ENCODE data around the gene XPO1.
"Not testable (repeated sequence)": the region's sequence is repeated elsewhere in the genome, so short reads cannot be mapped to it uniquely, and the experiment has no call there.

Gene XPO1

DNA sequence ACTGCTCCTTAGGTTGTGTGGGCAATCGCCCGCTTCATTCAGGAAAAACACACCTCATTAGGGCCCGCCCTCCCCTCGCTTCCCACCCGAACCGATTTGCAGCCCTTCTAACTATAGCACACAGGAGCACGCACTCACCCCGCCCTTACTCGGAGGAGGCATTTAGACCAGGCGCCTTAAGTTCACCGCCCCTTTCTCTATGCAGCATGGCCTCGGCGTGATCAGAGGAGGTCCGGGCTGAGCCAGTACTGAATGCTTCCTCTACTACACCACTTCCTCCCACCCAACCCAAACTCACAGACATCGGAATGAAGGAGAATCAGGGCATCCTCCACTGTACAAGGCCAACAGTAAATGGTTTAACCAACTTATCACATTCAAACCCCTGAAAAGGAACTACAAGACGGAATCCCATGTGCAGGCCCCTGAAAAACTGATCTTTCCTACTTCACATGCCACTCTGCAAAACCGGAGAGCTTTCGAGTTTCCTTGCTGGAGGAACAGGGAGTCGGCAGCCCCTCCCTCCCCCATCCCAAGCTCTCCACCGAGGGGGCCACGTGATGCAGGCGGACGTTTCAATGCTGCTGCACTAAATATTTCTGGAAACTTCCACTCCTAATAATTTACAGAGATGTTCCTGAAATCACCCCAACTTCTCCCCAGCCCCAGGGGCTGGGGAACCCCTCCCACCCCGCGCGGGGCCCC, 1.4 kb downstream of the XPO1 start:
- DNase-seq (ENCODE audit: low read depth in 2 of 2): peak; percentile 81 to 82

DNA sequence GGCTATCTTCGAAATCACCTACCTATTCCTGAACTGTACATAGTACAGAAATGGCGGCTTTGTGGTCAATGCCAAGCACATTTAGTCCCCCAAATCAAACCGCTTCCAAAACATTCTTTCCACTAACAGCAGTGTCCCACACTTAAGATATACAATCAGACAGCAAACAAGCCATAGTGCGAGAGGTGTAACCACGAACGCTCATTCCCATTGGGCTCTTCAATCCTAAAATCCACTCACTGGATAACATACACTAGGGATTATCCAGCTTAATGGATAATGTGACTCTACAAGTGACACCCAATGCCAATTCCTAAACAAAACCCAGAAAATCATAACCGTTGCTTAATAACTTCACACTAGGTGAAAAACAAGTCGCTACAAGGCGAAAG, 2.0 kb downstream of the XPO1 start:
- DNase-seq (ENCODE audit: low read depth in 2 of 2): no peak

DNA sequence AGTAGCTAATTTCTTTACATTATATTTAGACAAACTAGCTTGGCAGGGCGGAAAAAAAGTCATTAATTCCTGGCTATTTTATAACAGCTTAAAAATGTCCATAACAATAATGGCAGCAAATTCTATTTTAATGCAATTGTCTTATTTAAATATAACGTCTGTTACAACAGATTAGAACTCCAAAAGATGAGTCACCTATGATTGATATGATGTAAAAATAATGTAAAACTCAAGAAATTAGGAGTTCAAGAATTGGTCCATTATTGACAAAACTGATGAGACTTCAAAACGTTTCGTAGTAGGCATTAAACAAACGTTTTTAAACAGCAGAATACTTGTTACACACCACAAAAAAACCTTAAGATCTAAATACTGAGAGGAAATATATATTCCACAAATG, 2.7 kb downstream of the XPO1 start:
- no peak for DNase-seq (ENCODE audit: low read depth in 2 of 2)

DNA sequence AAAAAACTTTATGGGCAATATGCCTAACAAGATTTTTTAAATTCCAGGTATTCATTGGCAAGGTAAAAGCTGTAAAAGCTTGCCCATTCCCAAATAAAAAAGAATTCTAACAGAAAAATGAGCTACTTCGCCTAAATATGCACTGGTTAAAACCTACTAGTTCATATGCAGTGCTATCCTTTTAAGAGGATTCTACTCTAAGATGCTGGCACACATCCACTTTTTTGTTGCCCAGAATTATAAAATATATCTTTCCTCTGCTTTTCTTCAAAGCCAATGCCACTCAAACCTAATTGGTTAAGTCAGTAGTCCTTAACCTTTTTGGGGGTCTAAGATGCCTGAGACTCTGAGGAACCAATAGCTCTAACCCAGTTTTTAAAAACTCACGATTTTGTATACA, 3.2 kb downstream of the XPO1 start:
- no peak for DNase-seq (ENCODE audit: low read depth in 2 of 2)

DNA sequence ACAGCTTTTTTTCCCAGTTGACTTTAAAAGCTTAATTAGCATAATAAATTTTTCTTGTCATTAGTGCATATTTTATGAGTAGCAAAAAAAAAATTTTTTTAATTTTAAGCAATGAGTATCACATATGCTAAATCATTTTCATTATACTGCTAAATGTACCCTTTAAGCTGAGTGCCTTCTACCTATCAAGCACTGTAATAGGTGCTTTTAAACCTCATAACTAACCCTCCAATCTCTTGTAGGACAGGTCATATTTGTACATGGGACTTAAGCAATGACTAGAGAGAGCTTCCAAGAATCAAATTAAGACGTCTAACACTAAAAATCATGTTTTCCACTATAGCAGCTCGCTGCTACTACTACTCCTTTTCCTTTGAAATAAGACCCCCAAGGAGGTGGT, 7.4 kb downstream of the XPO1 start:
- DNase-seq (ENCODE audit: low read depth in 2 of 2): no peak

DNA sequence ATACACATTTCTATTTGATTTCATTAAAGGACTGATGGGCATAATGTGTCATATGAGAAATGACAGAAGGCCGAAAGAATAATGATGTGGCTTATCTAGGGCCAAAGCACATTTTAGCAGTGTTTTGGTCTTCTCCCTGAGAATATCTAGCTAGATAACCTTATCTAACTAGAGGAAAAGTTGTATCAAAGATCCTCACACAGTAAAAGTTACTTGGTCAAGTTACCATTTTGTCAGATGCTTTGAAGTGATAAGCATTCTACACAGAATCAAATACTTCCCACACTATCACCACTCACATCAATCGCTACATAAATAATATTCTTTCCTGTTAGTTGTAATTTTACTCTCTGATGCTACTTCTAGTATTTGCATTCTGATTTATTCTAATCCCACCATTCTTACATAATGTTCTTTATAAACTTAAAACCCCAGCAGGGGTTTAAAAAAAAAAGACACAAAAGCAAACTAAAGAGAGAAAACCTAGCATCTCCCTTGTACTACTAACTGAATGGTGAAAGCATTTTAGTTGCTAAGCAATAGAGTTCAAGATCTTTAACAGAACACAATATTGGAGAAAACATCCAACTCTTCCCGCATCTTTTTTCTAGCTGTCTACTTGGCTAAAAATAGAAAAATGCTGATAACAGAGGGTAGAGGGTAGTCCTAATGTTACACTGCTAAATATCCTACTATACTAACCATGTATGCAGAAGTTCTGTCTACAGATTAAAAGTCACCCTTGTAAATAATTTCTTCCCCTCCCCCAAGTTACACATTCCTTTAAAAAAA, 8.0 kb downstream of the XPO1 start:
- DNase-seq (ENCODE audit: low read depth in 2 of 2): no peak

DNA sequence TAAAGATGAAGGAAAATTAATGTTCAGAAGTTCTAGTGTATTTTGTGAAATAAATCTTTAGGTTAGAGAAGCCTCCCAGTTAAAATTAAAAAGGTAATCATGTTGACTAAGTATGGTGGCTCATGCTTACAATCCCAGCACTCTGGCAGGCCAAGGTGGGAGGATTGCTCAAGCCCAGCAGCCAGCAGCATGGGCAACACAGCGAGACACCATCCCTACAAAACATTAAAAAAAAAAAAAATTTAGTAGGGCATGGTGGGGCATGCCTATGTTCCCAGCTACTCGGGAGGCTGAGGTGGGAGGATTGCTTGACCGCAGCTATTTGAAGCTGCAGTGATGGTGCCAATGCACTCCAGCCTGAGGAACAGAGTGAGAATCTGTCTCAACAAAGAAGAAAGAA, 17.9 kb downstream of the XPO1 start:
- DNase-seq (ENCODE audit: low read depth in 2 of 2): no peak

DNA sequence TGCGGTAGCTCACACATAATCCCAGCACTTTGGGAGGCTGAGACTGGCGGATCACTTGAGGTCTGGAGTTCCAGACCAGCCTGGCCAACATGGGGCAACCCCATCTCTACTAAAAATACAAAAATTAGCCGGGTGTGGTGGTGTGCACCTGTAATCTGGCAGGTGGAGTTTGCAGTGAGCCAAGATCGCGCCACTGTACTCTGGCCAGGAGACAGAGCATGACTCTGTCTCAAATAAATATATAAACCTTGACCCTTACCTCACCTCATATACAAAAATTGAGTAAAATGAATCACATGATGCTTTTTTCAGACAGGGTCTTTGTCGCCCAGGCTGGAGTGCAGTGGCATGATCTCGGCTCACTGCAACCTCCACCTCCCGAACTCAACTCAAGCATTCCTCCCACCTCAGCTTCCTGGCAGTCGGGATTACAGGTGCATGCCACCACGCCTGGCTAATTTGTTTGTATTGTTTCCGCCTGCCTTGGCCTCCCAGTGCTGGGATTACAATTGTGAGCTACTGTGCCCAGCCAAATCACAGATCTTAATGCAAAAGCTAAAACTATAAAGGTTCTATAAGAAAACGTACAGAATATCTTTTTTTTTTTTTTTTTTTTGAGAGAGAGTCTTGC, 25.3 kb downstream of the XPO1 start:
- DNase-seq (ENCODE audit: low read depth in 2 of 2): no peak

DNA sequence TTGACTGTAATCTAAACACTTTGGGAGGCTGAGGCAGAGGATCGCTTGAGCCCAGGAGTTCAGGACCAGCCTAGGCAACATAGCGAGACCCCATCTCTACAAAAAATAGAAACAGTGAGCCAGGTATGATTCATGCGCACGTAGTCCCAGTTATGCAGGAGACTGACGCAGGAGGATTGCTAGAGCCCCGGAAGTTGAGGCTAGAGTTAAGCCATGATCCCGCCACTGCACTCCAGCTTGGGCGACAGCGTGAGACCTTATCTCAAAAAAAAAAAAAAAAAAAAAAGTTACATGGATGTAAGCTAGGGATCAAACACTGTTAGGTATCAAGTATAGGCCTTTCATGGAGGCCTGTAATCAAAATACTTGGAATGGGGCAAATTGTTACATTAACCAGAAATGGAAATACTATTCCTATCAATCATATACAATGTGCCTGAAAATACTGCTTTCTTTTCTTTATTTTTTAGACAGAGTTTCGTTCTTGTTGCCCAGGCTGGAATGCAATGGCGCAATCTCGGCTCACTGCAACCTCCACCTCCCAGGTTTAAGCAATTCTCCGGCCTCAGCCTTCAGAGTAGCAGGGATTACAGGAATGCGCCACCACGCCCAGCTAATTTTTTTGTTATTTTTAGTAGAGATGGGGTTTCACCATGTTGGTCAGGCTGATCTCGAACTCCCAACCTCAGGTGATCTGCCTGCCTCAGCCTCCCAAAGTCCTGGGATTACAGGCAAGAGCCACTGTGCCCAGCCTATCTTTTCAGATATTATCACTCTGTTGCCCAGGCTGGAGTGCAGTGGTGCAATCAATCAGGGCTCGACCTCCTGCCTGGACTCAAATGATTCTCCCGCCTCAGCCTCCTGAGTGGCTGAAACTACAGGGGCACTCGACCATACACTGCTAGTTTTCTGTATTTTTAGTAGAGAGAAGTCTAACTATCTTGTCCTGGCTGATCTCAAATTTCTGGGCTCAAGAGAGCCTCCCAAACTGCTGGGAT, 27.2 kb downstream of the XPO1 start:
- no peak for DNase-seq (ENCODE audit: low read depth in 2 of 2)

DNA sequence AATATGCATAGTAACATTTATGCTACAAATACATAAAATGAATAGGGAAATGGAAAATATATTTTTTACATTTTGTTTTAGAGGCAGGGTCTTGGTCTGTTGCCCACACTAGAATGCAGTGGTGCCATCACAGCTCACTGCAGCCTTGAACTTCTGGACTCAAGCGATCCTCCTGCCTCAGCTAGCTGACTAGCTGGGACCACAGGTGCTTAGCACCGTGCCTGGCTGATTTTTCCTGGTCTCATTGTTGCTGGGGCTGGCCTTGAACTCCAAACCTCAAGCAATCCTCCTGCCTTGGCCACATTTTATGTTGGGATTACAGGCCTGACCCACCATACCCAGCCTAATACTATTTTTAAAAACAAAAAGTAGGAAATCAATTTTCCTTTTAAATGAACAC, 33.2 kb downstream of the XPO1 start:
- DNase-seq (ENCODE audit: low read depth in 2 of 2): no peak

DNA sequence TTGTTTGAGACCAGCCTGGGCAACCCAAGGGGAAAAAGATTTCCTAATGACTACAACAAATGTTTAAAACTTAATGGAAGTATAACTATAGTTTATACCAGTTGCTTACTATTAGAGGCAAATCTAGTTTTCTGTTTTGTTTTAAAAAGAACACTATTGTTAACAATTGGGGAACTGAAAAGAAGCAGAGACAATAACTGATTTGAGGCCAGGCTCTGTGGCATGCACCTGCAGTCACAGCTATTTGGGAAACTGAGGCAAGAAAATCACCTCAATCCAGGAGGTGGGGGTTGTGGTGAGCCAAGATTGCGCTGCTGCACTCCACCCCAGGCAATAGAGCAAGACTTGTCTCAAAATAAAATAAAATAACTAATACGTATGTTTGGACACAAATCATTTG, 39.1 kb downstream of the XPO1 start:
- DNase-seq (ENCODE audit: low read depth in 2 of 2): no peak

DNA sequence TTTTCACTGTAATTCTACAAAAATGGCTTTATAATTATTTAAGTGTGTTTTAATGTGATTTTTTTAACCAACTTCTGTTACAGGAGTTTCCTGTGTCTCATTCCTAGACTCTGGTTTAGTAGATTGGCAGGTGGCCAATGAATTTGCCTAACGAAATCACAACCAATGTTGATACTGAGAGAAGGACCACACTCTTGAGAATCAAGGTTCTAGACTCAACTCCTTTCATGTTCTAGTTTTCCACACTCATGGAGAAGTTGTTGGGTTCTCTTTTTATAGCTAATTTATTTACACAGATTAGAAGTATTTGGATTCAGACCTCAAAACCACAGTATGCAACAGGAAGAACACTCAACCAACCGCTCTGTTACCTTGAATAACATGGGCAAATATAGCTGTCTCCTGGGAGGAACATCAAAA, 44.6 kb downstream of the XPO1 start:
- DNase-seq (ENCODE audit: low read depth in 2 of 2): no peak

DNA sequence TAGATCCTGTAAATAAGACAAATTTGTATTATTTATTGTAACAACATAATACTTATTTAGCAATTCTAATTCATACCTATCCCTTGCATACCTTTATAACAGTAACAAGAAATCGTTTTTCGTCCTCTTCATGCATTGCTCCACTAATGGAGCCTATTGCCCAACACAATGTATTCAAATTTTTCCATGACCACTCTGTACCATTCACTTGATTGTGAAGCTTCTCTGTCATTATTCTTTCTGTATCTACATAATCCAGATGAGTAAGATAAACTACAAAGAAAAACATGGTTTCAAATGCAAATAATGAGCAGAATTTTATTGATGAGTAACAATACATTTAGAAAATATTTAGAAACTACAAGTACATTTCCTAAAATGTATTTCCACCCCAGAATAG, 45.7 kb downstream of the XPO1 start:
- no peak for DNase-seq (ENCODE audit: low read depth in 2 of 2)

DNA sequence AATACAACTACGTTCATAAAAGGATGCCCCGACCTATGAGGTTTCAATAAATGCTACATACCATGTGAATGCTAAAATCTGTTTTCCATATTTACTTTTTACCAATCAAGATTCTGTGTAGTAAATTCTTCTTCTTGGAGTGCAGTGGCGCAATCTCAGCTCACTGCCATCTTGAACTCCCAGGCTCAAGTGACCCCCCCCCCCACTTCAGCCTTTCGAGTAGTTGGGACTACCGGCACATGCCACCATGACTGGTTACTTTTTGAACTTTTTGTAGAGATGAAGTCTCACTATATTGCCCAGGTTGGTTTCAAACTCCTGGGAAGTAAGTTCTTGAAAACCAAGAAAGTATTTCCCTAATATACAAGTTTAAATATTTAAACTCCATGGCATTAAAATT, 52.9 kb downstream of the XPO1 start:
- DNase-seq (ENCODE audit: low read depth in 2 of 2): no peak

DNA sequence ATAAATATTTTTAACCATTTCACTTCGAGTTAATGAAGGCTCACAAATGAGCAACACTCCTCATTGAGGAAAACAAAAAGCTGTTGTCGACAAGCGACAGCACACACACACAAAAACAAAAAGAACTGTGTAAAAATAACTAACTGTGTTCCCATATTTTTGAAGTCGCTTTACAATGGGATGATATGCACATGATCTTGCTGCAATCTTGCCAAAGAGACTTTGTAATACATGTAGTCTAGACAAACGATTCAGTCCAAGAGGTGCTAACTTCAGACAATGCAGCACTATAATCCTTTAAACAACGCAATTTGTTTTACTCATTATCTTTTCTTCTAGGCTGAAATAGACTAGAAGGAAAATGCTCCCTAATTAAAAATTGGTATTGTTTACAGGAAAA, 60.1 kb downstream of the XPO1 start:
- no peak for DNase-seq (ENCODE audit: low read depth in 2 of 2)

DNA sequence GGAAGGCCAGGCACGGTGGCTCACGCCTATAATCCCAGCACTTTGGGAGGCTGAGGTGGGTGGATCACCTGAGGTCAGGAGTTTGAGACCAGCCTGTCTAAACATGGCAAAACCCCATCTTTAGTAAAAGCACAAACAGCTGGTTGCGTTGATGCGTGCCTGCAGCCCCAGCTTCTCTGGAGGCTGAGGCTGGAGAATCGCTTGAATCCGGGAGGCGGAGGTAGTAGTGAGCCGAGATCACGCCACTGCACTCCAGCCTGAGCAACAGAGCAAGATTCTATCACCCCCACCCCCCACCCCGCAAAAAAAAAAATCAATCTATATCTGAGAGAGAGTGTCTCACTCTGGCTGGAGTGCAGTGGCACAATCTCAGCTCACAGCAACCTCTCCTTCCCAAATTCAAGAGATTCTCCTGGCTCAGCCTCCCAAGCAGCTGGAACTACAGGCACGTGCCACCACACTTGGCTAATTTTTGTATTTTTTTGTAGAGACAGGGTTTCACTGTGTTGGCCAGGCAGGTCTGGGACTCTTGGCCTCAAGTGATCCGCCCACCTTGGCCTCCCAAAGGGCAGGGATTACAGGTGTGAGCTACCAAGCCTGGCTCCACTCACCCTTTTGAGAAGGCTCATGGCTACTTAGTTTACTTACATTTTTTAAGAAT, 61.1 kb downstream of the XPO1 start:
- not testable (repeated sequence) for DNase-seq (ENCODE audit: low read depth in 2 of 2)

DNA sequence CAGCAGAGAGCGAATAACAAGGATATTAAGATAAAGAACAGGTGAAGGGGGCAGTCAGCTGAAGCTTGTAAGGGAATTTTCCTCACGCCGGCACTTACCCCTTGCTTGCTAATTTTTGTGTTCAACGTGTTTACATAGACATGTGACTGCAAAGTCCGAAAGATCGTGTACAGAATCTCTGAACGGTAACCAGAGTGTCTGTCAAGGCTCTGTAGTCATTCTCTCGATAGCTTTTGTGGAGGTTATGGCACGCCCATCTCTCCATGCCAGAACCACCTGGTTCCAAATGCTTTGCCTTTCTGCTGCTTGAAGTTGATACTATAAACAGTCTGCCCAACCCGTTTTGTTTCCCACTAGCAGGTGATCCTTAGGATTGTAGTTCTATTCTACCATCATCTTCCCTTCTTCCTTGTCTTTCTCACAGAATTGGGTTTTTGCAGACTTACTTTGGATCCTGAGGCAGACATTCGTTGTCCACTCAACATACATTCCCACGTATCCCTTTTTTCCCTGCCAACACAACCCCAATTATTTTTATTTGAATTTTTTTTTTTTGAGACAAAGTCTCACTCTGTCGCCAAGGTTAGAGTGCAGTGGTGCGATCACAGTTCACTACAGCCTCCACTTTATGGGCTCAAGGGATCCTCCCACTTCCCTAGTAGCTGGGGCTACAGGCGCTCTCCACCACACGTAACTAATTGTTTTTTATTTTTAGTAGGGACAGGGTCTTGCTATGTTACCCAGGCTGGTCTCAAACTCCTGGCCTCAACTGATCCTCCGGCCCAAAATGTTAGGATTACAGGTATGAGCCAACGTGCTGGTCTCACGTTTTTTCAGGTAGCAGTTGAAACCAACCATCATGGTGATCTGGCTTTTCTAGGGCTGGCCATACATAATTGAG, 66.0 kb downstream of the XPO1 start:
- no peak for DNase-seq (ENCODE audit: low read depth in 2 of 2)

DNA sequence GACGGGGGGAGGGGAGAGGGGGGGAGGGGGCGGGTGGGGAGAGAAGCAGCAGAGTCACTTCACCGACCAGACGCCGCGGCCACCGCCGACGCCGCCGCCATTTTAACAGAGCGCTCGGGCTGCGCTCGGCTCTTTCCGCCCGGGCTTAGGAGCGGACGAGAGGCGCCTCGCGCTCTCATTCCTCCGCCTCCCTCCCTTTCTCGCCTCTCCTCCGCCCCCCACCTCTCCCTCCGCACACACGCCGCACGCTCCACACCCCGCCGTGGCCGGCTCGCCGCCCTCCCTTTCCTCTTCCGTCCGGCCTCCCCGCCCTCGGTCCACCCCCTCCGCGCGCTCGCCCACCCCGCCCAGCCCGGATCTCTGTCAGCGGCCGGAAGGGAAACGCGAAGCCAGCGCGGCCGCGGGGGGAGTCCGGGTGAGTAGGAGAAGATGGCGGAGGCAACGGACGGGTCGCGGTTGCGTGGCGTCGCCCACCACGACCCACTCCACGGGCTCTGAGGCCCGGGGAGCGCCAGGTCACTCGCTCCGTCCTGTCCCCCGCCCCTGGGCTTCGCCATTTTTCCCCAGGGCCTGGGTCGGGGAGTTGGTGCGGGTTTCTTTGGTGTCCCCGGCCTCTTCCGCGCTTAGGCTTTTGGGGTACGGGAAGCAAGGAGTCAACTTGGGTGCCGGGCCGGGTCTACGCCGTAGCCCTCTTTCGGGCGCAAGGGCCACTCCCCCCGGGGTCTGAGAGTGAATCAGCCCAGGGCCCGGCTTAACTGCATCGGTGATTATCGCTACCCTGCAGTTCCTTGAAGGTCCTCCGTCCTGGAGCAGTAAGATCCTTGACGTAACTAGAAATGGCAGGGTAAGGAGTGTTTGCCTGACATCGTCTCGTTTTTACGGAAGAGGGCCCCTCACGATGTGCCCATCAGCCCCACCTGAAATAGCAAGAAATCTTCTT, 66.9 kb downstream of the XPO1 start, which contains the start of gene USP34:
TSS of gene USP34 (minus strand) at position 123 of the 940 bp plus-strand sequence. CDS start 395 bp downstream, outside the sequence.
- peak; percentile 83 to 94 for DNase-seq (ENCODE audit: low read depth in 2 of 2)
